GM21360 (cell line): ENCODE results near the gene EIF4E1B.

Experiments
- ATAC-seq: cut with Tn5 transposase; IDR thresholded peaks from one replicate; pipeline ENCODE4 v1.9.1; 2021; ENCODE audit warnings: mild to moderate bottlenecking, moderate library complexity; ENCODE audit not compliant: unreplicated experiment

EIF4E1B gene

GRCh38 chr5:176625966-176626875 is 4.3 kb upstream of the EIF4E1B start:
- no peak for ATAC-seq

GRCh38 chr5:176626876-176627236 is 3.6 kb upstream of the EIF4E1B start:
- no peak for ATAC-seq

GRCh38 chr5:176627582-176627981 is 2.9 kb upstream of the EIF4E1B start:
- no peak for ATAC-seq

GRCh38 chr5:176628406-176629228 is 1.9 kb upstream of the EIF4E1B start:
- ATAC-seq, result no peak

- no peak for ATAC-seq
Observed at GRCh38 chr5:176629317-176629852, 1.1 kb upstream of the EIF4E1B start.

GRCh38 chr5:176630681-176631222 is 277 bp downstream of the EIF4E1B start:
- no peak for ATAC-seq

- ATAC-seq, result no peak
Observed at GRCh38 chr5:176631383-176632200, 1.1 kb downstream of the EIF4E1B start.

- ATAC-seq, result no peak
Observed at GRCh38 chr5:176632745-176633144, 2.3 kb downstream of the EIF4E1B start.

GRCh38 chr5:176633598-176633997 is 3.1 kb downstream of the EIF4E1B start:
- ATAC-seq, result no peak

- no peak for ATAC-seq
Observed at GRCh38 chr5:176636426-176636825, 6.0 kb downstream of the EIF4E1B start.

- ATAC-seq, result no peak
Observed at GRCh38 chr5:176637556-176637955, 7.1 kb downstream of the EIF4E1B start.

GRCh38 chr5:176638437-176638836 is 8.0 kb downstream of the EIF4E1B start:
- ATAC-seq, result no peak

- no peak for ATAC-seq
Observed at GRCh38 chr5:176639208-176639607, 8.7 kb downstream of the EIF4E1B start.

- ATAC-seq, result no peak
Observed at GRCh38 chr5:176639981-176640380, 9.5 kb downstream of the EIF4E1B start.

- ATAC-seq, result no peak
Observed at GRCh38 chr5:176640616-176641015, 10.1 kb downstream of the EIF4E1B start.

GRCh38 chr5:176642675-176643490 is 12.4 kb downstream of the EIF4E1B start:
- ATAC-seq, result no peak

- no peak for ATAC-seq
Observed at GRCh38 chr5:176643491-176644219, 13.2 kb downstream of the EIF4E1B start.

- no peak for ATAC-seq
Observed at GRCh38 chr5:176644294-176644693, 13.8 kb downstream of the EIF4E1B start.
